Measurements from ENCODE around the gene PRKCE.
"Not testable (repeated sequence)": the region's sequence is repeated elsewhere in the genome, so short reads cannot be mapped to it uniquely, and the experiment has no call there.

The PRKCE gene

GRCh38 chr2:46213906-46214305, 562.4 kb downstream of the PRKCE start:
- no peak for DNase-seq (ENCODE audit: low spot score)
- H3K27ac ChIP-seq: no peak overlapping the region
- ChIA-PET POLR2A (ENCODE audit: low non-redundant PET) (no interaction called here), CTCF (no interaction called here)
- no peak for TF ChIP-seq CTCF (conservative IDR thresholded peaks at IDR 0.05; ENCODE audit: low read depth)

GRCh38 chr2:46216213-46216612, 564.7 kb downstream of the PRKCE start:
- ChIA-PET POLR2A (ENCODE audit: low non-redundant PET) (no interaction called here), CTCF (interaction anchor here (0.7 kb wide), 2 partner anchors 45 to 84 kb away, joined by 3 read pairs; no protein-coding TSS in a partner anchor)
- no peak for DNase-seq (ENCODE audit: low spot score)
- H3K27ac ChIP-seq: no peak overlapping the region
- no peak for TF ChIP-seq CTCF (conservative IDR thresholded peaks at IDR 0.05; ENCODE audit: low read depth)

GRCh38 chr2:46223514-46223913, 572.0 kb downstream of the PRKCE start:
- DNase-seq (ENCODE audit: low spot score); CTCF ChIA-PET; POLR2A ChIA-PET (ENCODE audit: low non-redundant PET); H3K27ac ChIP-seq: not testable (repeated sequence)

GRCh38 chr2:46225150-46225625, 573.7 kb downstream of the PRKCE start:
- no peak for TF ChIP-seq CTCF (conservative IDR thresholded peaks at IDR 0.05; ENCODE audit: low read depth)
- ChIA-PET POLR2A (ENCODE audit: low non-redundant PET) (no interaction called here), CTCF (interaction anchor here (0.6 kb wide), 1 partner anchor 53 kb away, joined by 3 read pairs; no protein-coding TSS in a partner anchor)
- H3K27ac ChIP-seq: no peak overlapping the region
- no peak for DNase-seq (ENCODE audit: low spot score)

- CTCF ChIA-PET: interaction anchor here (0.6 kb wide), 1 partner anchor 53 kb away, joined by 3 read pairs; no protein-coding TSS in a partner anchor
- DNase-seq (ENCODE audit: low spot score): no peak
- H3K27ac ChIP-seq: no peak overlapping the region
- POLR2A ChIA-PET (ENCODE audit: low non-redundant PET): no interaction called here
- TF ChIP-seq CTCF (conservative IDR thresholded peaks at IDR 0.05; ENCODE audit: low read depth): no peak
Observed at GRCh38 chr2:46225730-46226129, 574.3 kb downstream of the PRKCE start.

- no peak for DNase-seq (ENCODE audit: low spot score)
- TF ChIP-seq CTCF (conservative IDR thresholded peaks at IDR 0.05; ENCODE audit: low read depth): no peak
- H3K27ac ChIP-seq: no peak overlapping the region
- ChIA-PET POLR2A (ENCODE audit: low non-redundant PET) (no interaction called here), CTCF (no interaction called here)
Observed at GRCh38 chr2:46226620-46227019, 575.1 kb downstream of the PRKCE start.

GRCh38 chr2:46227022-46227421, 575.5 kb downstream of the PRKCE start:
- no peak for TF ChIP-seq CTCF (conservative IDR thresholded peaks at IDR 0.05; ENCODE audit: low read depth)
- H3K27ac ChIP-seq: no peak overlapping the region

More at GRCh38 chr2:46227022-46227421, 575.5 kb downstream of the PRKCE start:
- POLR2A ChIA-PET (ENCODE audit: low non-redundant PET): no interaction called here
- CTCF ChIA-PET: no interaction called here
- no peak for DNase-seq (ENCODE audit: low spot score)

Data from RWPE1 (cell line).